Retina (tissue), 1 donor: ENCODE measurements around the gene PTGDR2.

Source experiments
- DNase-seq: peaks from one replicate; pipeline ENCODE4 v3.0.0-alpha.2; 2016

Gene PTGDR2

GRCh38 chr11:60809249-60809648 is 46.5 kb downstream of the PTGDR2 start:
- DNase-seq: no peak

- no peak for DNase-seq
These were observed 52.3 kb downstream of the PTGDR2 start for GRCh38 chr11:60803273-60803936.

GRCh38 chr11:60801194-60801593 is 54.6 kb downstream of the PTGDR2 start:
- DNase-seq: no peak
